GM19025 (cell line): Measurements from ENCODE around the gene ACTR2.

Experiments used
- ATAC-seq: cut with Tn5 transposase; IDR thresholded peaks from one replicate; pipeline ENCODE4 v1.9.1; 2021; ENCODE audit warnings: mild to moderate bottlenecking, low read depth, moderate library complexity; ENCODE audit not compliant: unreplicated experiment

Gene ACTR2

DNA sequence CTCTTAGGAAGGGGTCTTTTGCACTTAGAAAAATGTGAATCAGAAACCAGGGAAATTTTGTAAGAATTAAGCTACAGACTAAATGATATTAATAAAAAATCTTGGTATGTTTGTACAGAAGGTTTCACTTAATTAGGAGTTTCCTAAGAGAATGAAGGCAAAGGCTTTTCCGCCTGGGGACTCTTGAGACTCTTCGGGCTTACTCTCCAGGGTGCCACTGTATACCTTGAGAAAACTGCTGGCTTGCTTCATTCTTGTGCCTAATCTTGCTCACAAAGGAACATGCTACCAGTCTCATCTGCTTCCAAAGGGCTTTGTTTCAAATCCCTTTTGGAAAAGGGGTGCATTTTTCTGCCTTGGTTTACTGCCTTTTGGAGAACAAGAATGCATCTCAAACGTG is 49.5 kb downstream of the ACTR2 start:
- ATAC-seq, result no peak

DNA sequence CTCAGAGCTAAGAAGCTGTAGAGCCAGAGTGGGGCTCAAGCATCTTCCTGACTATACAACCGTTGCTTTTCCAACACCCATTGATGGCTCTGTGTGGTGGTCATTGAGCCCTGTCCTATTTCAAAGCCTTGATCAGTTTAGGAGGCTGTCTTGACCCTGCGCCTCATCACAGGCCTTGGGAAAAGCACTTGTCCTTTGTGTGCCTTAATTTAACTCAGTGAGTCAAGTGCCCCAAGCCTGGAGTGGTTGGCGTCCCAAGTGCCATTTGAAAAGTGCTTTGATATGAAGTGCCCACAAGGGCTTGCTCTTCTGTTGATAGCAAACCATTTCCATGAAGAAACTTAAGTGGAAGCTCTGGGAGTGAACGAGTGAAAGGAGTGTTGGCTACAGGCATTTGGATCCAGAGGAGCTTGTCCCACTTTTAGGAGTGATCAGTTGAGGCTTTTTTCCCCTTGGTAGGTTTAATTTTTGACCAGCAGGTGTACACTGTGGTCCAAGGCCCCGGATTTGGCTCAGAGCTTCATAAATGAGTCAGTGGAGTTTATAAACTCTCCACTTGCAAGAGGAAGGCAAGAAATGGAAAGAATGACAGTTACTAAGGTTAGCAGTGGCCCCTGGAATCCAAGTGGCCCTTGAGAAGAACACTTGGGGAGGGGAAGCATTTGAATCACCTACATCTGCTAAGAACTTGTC is 50.3 kb downstream of the ACTR2 start:
- no peak for ATAC-seq

DNA sequence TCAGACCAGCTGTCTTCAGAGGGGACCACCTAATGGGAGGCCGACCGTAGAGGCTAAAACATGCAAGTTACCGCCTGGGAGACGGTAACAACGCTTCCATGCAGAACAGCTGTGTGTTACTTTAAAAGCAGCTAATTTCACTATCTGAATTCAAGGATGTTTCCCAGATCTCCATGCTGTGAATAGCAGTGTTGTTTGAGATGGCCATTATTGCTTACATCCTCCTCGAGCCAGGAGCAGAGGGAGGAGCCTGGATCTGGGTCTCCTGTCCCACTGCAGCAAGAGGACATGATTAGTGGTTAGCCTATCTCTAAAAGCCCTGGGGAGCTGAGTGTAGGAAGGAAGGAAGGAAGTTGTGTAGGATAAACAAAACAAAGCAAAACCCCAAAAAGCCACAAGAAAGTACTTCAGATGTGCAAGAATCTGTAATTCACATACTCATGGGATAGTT is 50.9 kb downstream of the ACTR2 start:
- no peak for ATAC-seq

DNA sequence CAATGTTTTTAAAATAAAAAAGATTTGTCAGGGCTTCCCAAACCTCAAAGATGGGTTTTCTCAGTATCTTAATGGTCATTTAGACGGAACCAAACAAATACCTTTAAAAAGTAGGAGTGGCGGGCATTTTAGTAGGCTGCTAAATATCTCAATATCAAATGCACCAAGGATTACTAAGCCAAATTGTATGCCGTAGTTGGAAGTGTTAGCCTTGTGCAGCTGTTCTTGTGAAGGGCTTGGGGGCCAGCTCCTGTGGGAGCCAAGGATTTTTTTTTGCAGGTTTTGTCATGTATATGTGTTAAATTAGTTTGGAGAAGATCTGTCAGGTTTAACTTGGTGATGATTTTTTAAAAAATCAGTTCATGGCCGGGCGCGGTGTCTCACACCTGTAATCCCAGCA is 52.1 kb downstream of the ACTR2 start:
- ATAC-seq, result no peak

DNA sequence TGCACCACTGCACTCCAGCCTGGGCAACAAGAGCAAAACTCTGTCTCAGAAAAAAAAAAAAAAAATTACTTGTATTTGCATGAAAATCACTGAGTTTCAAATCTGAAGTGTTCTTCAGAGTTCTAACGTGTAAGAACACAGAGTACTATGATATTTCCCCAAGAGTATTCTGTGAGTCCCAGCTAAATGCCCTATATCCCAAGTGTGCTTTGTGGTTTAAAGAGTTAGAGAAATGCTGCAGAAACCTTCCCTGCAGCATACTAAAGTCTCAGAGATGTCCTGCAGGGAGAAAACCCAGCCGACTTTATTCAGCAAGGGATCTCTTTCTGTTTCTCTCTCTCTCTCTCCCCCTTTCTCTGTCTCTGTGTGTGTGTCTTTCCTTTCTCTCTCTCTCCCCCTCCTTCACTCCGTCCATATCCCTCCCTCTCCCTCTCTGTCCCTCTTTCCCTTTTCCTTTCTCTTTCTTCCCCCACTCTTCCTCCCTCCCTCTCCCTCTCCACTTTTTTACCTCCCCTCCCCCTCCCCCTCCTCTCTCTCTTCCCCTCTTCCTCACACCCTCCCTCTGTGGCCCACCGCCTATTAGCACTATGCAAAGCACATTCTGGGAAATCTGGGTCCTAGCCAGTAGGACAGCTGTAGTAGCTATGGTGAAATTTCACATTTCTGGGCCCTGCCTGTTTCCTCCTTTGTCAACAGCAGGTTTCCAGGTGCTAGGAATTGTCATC is 54.2 kb downstream of the ACTR2 start:
- no peak for ATAC-seq

DNA sequence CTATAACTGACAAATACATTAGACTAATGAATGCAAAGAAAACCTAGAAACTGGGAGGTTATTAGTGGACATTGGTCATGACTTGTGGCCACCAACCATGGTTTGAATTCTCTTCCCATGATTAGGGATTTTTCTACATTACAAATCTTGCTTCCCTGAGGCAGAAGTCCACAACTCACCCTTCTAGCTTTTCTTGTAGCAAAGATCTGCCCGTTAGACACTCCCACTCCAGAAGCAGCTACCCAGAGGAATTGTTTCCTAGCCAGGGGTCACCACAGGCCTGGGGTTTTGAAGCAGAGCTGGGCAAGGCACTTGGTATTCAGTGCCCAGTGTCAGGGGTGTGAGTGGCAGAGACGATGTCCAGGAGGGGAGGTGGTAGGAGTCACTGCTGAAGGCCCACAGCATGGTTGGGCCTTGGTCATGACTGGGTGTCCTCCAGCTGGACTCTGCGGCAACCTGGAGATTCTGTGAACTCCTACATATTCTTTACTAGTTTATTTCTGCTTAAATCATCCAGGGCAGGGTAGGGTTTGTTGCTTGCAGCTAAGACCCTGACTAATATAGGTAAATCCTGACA is 54.9 kb downstream of the ACTR2 start:
- no peak for ATAC-seq

DNA sequence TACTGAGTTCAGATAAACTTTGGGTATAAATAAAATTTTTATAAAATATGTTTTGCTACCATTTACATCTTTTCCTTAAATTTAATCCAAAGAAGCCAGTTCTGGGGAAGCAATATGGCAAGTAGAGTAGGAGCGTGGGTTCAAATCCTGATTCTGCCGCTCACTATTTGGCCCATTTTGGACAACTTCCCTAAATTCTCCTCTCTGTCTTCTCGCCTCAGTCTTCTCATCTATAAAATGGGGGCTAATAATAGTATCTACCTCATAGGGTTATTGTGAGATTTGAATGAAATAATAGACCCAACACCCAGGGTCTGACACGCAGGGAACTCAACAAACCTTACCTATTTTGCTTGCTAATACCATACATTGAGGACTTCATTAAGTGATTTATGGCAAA is 59.7 kb downstream of the ACTR2 start:
- ATAC-seq, result no peak

DNA sequence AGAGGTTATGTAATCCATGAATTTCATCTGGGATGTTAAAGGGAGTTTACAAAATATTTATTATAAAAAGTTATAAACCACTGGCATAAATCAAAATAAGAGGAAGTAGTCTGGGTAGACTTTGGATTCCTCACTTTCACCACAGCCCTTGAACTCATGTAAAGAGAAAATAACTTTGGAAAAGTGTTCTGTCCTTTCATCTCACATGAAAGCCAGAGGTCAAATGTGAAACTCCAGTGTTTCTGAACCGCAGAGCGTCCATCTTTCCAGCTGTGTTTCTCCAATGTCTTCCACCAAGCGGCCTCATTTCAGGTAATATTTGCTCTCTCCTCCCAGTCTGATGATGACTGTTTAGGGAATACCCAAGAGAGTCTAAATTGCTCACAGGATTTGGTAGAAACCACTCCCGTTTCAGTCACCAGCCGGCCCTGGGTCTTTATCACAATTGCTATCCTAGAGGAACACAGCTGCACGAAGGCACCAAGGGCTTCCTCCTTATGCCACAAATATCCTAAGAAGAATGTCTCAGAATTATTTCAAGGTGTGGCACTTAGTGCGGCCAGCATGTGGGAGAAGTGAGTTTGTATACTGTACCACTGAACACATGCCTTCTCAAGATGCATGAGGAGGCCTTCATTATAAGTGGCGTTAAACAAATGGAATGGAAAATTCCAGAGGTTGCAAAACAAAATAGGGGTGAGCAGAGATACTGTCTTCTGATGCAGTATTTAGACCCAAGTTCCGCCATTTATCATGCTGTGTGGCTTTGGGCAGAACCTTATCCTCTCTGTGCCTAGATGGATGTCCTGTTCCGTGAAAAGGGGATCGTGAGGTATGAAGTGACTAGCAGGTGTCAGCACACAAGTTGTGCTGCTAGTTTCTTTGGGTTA is 63.8 kb downstream of the ACTR2 start:
- no peak for ATAC-seq

DNA sequence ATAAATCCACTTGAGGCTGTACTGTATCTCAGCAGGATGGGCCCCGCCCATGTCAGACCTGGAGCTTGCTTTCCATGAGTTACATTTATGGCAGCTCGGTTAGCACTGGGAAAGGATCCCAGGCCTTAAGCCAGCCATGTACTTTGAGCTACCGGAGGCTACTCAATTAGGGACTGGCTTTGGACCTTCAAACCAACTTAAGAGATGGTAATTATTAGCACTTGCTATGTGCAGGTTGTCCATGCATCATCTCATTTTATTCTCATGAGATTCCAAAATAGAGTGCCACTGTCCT is 64.4 kb downstream of the ACTR2 start:
- ATAC-seq, result no peak

DNA sequence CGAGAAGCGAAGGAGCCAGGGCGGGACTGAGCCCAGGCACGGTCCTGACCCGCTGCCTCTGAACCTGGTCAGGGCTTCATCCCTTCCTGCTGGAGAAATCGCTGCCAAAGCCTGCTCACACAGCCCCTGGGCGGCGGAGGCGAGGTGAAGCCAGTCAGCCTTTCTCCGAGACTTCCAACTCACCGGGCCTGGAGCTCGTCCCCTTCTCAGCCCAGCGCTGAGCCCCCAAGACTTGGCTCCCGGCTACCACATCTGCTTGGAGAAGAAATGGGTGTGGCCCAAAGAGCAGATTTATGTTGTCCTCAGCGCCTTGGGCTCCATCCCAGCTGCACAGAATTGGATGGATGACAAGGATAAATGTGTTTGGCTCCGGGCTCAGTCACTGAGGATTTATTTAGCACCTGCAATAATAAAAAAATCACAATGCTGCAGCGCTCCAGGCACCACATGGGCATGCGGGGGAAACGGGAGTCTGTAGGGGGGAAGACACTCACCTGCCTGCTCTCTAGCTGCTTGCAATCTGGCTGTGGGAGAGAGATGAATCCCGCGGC is 64.9 kb downstream of the ACTR2 start:
- ATAC-seq, result no peak

DNA sequence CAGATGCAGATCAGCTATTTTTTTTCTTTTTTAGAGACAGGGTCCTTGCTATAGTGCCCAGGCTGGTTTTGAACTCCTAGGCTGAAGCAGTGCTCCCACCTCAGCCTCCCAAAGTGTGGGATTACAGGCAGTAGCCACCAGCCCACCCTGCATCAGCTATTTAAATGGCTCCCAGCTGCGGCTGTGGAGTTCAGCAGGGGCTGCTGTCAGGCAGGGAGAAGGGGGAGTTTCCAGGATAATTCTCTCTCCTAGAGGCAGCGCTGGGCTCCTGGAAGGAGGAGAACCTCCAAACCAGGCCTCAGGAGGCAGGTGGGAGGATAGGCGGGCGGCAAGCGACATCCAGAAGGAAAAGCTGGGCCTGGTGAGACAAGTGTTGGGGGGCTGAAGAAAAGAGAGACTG is 65.7 kb downstream of the ACTR2 start:
- no peak for ATAC-seq

DNA sequence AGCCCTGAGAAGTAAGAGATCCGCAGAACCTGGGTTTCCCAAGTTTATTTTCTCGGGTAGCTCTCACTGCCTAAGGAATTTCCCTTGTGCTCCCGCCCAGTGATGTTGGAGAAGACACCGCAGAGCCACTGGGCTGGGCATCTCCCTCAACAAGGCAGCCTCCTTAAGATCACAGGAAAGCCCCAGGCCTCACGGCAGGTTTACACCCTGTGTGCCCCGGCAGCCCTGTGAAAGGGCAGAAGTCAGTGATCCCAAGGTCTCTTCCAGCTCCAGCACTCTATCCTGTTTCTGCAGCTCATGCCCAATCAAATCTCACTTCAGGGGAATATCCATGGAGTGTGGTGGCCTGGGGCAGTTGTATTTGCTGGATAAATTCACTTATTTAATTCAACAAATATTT is 66.5 kb downstream of the ACTR2 start:
- ATAC-seq, result no peak

DNA sequence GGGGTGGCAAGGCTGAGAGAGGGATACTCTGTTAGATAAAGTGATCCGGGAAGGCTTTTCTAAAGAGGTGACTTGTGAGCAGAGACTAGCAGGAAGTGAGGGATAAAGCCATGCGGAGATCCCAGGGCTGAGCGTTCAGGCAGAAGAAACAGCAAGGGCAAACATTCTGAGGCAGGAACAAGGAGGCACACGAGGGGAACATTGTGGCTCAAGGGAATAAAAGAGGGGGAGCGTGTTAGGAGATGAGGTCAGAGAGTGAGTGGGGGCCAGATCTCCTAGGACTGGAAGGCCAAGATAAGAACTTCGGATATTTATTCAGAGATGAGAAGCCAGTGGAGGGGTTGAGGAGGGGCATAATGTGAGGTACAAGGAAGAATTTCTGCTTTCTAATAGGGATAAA is 67.1 kb downstream of the ACTR2 start:
- ATAC-seq, result no peak

DNA sequence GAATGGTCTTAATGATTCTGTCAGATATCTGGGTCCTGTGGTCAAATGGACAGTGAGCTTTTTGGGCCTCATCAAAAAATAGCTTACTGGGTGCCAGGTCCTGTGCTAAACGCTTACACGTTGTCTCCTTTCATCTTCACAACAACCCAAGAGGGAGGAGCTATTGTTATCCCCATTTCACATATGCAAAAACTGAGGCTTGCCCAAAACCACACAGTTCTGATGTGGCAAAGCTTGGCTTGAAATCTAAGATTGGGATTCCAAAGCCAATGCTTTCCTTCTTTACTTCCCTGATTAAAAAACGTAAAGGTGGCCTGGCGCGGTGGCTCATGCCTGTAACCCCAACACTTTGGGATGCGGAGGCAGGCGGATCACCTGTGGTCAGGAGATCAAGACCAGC is 69.3 kb downstream of the ACTR2 start:
- no peak for ATAC-seq

DNA sequence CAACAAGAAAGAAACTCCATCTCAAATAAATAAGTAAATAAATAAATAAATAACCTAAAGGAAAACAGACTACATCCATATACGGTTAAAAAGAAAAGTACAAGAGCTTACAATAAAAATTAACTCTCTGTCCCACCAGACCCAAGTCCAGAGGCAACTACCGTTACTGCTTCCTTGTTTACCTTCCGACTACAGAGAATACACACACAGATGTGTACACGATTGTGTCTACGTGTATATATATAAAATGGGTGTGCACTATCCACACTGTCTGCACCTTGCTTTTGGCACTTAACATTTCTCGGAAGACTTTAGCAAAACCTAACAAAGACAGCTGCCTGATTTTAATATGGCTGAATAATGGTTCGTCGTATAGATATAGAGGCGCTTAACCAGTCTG is 69.9 kb downstream of the ACTR2 start:
- no peak for ATAC-seq

DNA sequence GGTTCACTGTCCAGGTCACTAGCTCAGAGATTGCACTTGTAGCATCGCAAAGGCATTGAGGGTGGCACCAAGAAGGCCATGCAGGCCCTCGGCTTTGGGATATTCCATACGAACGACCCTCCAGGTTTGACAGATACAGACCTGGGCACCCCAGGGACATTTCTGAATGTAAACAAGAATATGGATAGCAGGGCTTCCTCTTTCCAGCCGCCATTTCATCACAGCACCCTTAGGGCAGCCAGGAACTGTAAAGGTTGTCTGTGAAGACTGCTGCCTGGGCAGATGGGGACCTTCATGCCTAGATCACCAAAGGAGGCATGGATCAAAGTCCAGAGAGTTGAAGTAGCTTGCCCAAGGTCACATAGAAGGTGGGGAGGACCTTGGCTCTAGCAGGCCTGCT is 70.5 kb downstream of the ACTR2 start:
- no peak for ATAC-seq

DNA sequence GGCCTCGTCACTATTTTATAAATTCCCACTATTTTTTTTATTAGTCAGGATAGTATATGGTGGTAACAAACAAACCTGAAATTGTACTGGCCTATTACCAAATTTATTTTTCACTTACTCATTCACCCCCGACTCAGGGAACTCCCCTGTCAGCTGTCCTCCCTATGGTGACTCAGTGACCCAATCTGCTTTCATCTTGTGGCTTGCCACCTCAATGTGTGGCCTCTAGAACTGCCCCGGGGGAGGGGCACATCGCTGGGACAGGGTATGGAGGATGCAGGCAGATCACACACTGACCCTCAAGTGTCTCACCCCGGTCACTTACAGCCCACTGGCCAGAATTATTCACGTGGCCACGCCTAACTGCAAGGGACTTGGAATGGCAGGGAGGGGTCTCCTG is 71.6 kb downstream of the ACTR2 start:
- ATAC-seq, result no peak

DNA sequence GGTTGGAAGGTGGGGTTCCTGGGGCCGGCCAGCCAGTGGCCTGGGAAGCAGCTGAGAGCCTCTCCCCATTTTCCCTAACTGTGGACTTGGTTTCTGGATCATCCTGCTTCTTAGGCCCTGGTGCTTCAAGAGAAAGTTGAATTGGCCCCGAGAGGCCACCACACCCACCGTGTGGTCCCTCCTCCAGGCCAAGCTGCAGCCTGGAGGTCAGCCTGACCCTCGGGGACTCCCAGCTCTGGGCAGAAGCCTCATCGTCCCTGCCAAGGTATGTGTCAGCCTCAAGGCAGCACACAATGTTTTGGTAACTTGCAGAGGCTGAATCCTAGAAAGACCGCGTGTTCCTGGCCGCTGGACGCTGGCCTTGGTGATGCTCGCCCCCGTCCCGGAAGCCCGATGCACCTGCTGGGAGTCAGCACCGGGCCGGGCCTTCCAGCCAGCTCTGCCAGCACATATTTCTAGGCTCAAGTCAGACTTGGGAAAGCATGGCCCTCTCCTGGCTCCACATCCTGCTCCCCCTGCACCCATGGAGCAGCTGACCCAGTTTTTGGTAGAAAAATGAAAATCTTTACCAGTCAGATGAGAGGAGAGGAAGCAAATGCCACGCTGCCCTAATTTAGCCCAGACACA is 72.6 kb downstream of the ACTR2 start:
- no peak for ATAC-seq

DNA sequence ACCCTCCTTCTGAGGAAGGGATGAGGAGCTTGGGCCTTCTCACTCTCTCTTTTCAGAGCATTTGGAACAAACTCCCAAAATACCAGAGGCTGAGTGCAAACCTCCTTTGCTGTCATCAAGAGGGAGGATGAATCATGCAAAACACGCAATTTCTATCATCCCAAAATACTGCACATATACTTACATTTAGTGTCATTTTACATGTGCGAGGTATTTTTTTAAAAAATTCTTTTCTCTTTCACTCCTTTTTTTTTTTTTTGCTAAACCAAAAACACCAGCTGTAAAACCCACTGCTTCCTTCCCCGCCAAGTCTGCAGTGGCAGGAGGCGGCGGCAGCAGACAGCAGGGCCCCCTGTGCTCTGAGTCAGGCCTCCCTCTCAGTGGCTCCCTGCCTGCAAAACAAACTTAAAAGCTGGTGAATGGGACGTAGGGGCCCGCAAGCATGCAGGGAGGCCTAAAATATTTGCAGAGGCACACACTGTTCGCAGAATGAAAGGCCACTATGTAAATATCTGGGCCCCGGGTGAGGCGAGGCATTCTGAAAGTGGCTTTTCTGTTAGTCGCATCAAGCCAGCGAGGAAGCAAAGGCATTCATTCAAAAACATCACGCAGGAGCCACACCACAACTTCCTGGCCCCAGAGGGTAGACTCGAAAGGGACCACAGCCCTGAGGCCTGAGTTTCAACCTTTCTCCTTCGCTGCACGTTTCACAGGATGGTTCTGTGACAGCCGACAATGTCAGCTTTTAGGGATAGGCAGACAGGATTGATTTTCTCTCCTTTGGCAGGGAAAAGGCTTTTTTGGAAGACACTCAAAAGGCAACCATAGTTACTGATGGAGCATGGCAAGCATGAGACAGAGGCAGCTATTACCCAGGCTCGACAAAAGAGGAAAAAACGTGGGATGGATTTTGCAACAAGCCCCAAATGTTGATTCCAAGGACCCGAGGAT is 73.4 kb downstream of the ACTR2 start:
- ATAC-seq, result peak; percentile 84
